Measurements from ENCODE around the gene CSF2RB.
A peak's percentile ranks its signal among the peaks of the same experiment; 100 is the strongest.

CSF2RB gene

DNA sequence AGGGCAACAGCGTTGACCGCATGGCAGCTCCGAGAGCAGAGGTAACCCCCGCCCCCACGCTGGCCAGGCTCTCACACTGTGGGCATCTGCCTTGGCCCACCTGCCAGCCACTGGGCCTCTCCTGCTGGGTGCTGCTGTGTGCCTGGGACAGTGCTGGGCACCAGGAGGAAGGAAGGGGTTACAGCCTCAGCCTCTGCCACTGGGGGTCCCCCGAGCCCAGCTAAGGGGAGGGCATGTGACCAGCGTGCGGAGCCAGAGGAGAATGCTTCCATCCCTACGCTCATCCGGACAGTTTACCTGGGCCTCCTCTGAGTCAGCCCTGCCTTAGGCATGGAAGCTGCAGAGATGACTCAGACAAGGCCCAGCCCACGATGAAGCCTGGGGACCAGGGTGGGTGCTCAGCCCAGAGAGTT lies 41.8 kb upstream of the CSF2RB start:
- Histone ChIP-seq H3K27ac (peak overlapping the region in 7 of 11 experiments; percentile 21 to 90 (median 45); a peak in 14 of 22 replicates), H3K9ac (peak overlapping the region in 1 of 11 experiments; percentile 11; a peak in 1 of 22 replicates)
- no peak for TF ChIP-seq Cebpa-rat (IDR thresholded peaks at IDR 0.05)

DNA sequence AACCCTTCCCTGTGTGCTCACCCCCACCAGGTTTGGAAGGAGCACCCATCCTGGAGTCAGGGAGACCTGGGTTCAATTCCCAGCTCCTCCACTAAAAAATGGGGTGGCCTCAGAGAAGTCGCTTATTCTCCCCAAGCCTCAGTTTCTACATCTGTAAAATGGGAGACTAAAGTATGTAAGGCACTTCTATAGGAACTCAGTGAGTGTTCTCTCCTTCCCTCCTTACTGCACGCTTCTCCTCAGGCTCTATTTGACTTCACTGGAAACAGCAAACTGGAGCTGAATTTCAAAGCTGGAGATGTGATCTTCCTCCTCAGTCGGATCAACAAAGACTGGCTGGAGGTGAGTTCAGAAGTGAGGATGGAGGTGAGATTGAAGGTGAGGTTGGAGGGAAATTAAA lies 41.3 kb upstream of the CSF2RB start:
- no peak overlapping the region for H3K4me2 ChIP-seq
- peak overlapping the region in 7 of 11 experiments; percentile 5 to 90 (median 46); a peak in 12 of 22 replicates for H3K27ac ChIP-seq

More for the DNA sequence above, 41.8 kb upstream of the CSF2RB start:
- H3K9me3 ChIP-seq (replicated peaks in 1 of 11): no peaks in the 10 kb centered on the region
- H3K4me2 ChIP-seq: no peak overlapping the region
- peaks cover 0 to 23% (median 0%) of the 10 kb centered on the region in 11 experiments; a peak in 5 of 22 replicates for H4K20me1 ChIP-seq
- no peak overlapping the region for H3K4me3 ChIP-seq
- H3K36me3 ChIP-seq: peaks cover 84 to 95% (median 90%) of the 10 kb centered on the region in 11 experiments
- H3K4me1 ChIP-seq: peaks cover 20 to 38% (median 25%) of the 10 kb centered on the region in 10 experiments
- no peaks in the 10 kb centered on the region for H3K27me3 ChIP-seq

DNA sequence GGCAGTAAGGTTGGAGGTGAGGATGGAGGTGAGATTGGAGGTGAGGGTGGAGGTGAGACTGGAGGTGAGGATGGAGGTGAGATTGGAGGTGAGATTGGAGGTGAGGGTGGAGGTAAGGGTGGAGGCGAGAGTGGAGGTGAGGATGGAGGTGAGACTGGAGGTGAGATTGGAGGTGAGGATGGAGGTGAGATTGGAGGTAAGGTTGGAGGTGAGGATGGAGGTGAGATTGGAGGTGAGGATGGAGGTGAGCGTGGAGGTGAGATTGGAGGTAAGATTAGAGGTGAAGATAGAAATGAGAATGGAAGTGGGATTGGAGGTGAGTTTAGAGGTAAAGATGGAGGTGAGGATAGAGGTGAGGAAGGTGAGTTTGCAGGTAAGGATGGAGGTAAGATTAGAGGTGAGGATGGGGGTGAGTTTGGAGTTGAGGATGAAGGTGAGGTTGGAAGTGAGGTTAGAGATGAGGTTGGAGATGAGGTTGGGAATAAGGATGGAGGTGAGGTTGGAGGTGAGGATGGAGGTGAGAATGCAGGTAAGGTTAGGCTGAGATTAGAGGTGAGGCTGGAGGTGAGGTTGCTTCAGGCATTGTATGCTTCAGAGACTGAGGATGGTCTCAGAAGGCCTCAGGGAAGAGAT lies 40.4 kb upstream of the CSF2RB start:
- Histone ChIP-seq H3K4me2 (peak overlapping the region; percentile 49 to 80 (median 65)), H3K27me3 (no peaks in the 10 kb centered on the region), H4K20me1 (peaks cover 0 to 12% (median 0%) of the 10 kb centered on the region in 11 experiments; a peak in 5 of 22 replicates), H3K9ac (peak overlapping the region; percentile 49 to 75 (median 67); a peak in 17 of 22 replicates), H3K4me3 (peak overlapping the region in 1 of 10 experiments; percentile 38; a peak in 1 of 20 replicates), H3K36me3 (peaks cover 84 to 95% (median 90%) of the 10 kb centered on the region in 11 experiments), H3K9me3 (replicated peaks in 1 of 11) (peaks cover 0 to 4% (median 0%) of the 10 kb centered on the region in 11 experiments; a peak in 3 of 22 replicates), H3K4me1 (peaks cover 15 to 34% (median 23%) of the 10 kb centered on the region in 10 experiments), H3K27ac (peak overlapping the region; percentile 17 to 90 (median 85); a peak in 20 of 22 replicates)
- no peak for TF ChIP-seq Cebpa-rat (IDR thresholded peaks at IDR 0.05)

More for the DNA sequence above, 41.3 kb upstream of the CSF2RB start:
- no peaks in the 10 kb centered on the region for H3K27me3 ChIP-seq
- H3K9me3 ChIP-seq (replicated peaks in 1 of 11): no peaks in the 10 kb centered on the region
- H3K9ac ChIP-seq: no peak overlapping the region
- H3K4me3 ChIP-seq: no peak overlapping the region
- peaks cover 18 to 34% (median 22%) of the 10 kb centered on the region in 10 experiments for H3K4me1 ChIP-seq
- peaks cover 0 to 21% (median 0%) of the 10 kb centered on the region in 11 experiments; a peak in 5 of 22 replicates for H4K20me1 ChIP-seq
- TF ChIP-seq Cebpa-rat (IDR thresholded peaks at IDR 0.05): no peak
- H3K36me3 ChIP-seq: peaks cover 84 to 95% (median 90%) of the 10 kb centered on the region in 11 experiments

DNA sequence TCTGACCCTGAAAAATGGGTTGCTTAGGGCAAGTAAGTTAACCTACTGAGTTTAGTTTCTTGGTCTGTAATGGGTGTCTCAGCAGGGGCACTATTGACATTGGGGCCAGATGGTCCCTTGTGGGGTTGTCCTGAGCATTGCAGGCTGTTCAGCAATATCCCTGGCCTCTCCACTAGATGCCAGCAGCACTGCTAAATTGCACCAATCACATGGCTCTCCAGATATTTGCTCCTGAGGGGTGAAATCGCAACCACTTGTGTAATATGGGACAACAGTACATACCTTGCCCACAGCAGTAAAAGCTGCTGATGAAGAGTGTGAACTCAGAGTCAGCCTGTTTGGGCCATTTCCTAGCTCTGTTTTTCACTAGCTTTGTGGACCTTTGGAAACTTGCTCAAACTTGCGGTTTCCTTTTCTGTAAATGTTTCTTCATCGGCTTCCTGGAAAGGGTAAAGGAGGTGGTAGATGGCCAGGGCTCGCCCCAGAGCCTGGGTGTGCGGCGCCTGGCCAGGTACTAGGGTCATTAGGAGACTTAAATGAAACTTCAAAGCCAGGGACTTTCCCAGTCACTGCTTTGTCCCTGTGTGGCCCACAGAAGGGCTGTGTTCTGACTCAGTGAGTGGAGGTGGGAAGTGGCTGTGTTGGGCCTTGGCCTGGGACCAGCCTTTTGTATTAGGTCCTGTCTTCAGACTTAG lies 39.7 kb upstream of the CSF2RB start:
- H3K9me3 ChIP-seq (replicated peaks in 1 of 11): peaks cover 0 to 11% (median 0%) of the 10 kb centered on the region in 11 experiments; a peak in 8 of 22 replicates
- H3K4me3 ChIP-seq: no peak overlapping the region
- peak overlapping the region; percentile 49 to 80 (median 65) for H3K4me2 ChIP-seq
- H3K36me3 ChIP-seq: peaks cover 85 to 98% (median 93%) of the 10 kb centered on the region in 11 experiments
- peaks cover 15 to 34% (median 24%) of the 10 kb centered on the region in 10 experiments for H3K4me1 ChIP-seq
- TF ChIP-seq Cebpa-rat (IDR thresholded peaks at IDR 0.05): peak; percentile 36 to 88 (median 68); a peak in 17 of 22 replicates
- H3K27me3 ChIP-seq: no peaks in the 10 kb centered on the region
- H3K27ac ChIP-seq: peak overlapping the region; percentile 59 to 90 (median 85); a peak in 21 of 22 replicates
- H3K9ac ChIP-seq: peak overlapping the region; percentile 49 to 75 (median 67)
- peaks cover 0 to 9% (median 0%) of the 10 kb centered on the region in 11 experiments; a peak in 3 of 22 replicates for H4K20me1 ChIP-seq

DNA sequence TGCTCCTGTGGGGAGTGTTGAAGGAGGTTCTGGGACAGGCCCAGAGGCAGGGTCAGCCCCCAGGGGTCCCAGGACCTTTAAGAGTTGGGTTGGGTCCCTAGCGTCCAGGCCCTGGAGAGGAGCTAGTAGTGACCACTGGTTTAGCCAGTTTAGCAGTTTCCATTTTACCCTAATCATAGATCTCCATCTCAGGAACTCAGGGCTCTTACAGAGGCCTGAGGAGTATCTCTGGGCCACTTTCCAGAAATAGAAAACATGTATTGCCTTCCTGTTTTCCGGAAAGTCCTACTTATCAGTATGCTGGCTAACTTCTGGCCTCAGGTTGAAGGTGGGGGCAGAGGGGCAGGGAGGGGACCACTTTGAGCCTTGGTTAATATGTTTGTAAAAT lies 39.1 kb upstream of the CSF2RB start:
- H4K20me1 ChIP-seq: peaks cover 0 to 9% (median 0%) of the 10 kb centered on the region in 11 experiments; a peak in 3 of 22 replicates
- peak overlapping the region; percentile 49 to 80 (median 65) for H3K4me2 ChIP-seq
- no peak overlapping the region for H3K4me3 ChIP-seq
- H3K9me3 ChIP-seq (replicated peaks in 1 of 11): peaks cover 0 to 17% (median 3%) of the 10 kb centered on the region in 11 experiments; a peak in 13 of 22 replicates
- peak overlapping the region; percentile 59 to 90 (median 85); a peak in 21 of 22 replicates for H3K27ac ChIP-seq
- H3K9ac ChIP-seq: peak overlapping the region; percentile 49 to 75 (median 67)
- no peak for TF ChIP-seq Cebpa-rat (IDR thresholded peaks at IDR 0.05)
- H3K4me1 ChIP-seq: peaks cover 15 to 34% (median 24%) of the 10 kb centered on the region in 10 experiments
- H3K27me3 ChIP-seq: no peaks in the 10 kb centered on the region
- H3K36me3 ChIP-seq: peaks cover 85 to 98% (median 90%) of the 10 kb centered on the region in 11 experiments

DNA sequence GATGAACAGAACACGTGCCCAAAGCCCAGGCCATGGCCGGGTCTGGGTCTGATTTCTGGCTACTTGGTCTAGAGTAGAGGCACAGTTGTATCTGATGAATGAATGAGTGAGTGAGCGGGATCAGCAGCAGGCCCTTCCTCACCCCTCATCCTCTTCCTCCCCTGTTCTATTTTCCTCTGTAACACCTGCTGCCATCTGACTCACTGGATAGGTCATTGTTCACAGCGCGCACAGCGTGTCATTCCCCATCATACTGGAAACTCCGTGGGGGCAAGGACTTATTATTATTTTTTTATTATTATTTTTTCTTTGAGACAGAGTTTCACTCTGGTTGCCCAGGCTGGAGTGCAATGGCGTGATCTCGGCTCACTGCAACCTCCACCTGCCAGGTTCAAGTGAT lies 38.7 kb upstream of the CSF2RB start:
- peaks cover 0 to 8% (median 0%) of the 10 kb centered on the region in 11 experiments; a peak in 3 of 22 replicates for H4K20me1 ChIP-seq
- no peak for TF ChIP-seq Cebpa-rat (IDR thresholded peaks at IDR 0.05)
- no peaks in the 10 kb centered on the region for H3K27me3 ChIP-seq
- no peak overlapping the region for H3K4me3 ChIP-seq
- H3K9ac ChIP-seq: peak overlapping the region; percentile 49 to 75 (median 67); a peak in 16 of 22 replicates
- H3K9me3 ChIP-seq (replicated peaks in 1 of 11): peaks cover 0 to 21% (median 8%) of the 10 kb centered on the region in 11 experiments; a peak in 14 of 22 replicates
- H3K36me3 ChIP-seq: peaks cover 82 to 96% (median 89%) of the 10 kb centered on the region in 11 experiments
- H3K27ac ChIP-seq: peak overlapping the region; percentile 59 to 90 (median 85); a peak in 20 of 22 replicates
- peak overlapping the region in 9 of 11 experiments; percentile 57 to 80 (median 65); a peak in 14 of 22 replicates for H3K4me2 ChIP-seq
- H3K4me1 ChIP-seq: peaks cover 15 to 34% (median 24%) of the 10 kb centered on the region in 10 experiments

DNA sequence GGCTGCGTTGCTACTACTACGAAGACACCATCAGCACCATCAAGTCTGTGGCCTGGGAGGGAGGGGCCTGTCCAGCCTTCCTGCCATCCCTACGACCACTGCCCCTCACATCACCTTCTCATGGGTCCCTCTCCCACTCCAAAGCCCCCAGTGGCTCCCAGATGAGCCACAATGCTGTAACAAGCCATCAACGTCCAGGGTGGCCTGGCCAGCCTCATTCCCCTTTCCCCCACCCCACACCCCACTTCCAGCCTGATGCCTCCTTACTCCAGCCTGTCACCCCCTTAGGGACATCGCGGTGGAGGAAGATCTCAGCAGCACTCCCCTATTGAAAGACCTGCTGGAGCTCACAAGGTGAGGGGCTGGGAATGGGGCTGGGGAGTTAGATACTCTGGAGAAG lies 37.7 kb upstream of the CSF2RB start:
- TF ChIP-seq Cebpa-rat (IDR thresholded peaks at IDR 0.05): no peak
- Histone ChIP-seq H3K4me3 (no peak overlapping the region), H3K27me3 (no peaks in the 10 kb centered on the region), H3K4me2 (no peak overlapping the region), H3K9ac (no peak overlapping the region), H3K27ac (peak overlapping the region in 7 of 11 experiments; percentile 56 to 90 (median 86); a peak in 11 of 22 replicates), H3K4me1 (peaks cover 15 to 34% (median 24%) of the 10 kb centered on the region in 10 experiments), H3K9me3 (replicated peaks in 1 of 11) (peaks cover 10 to 31% (median 18%) of the 10 kb centered on the region in 11 experiments), H4K20me1 (no peaks in the 10 kb centered on the region; a peak in 3 of 22 replicates), H3K36me3 (peaks cover 74 to 90% (median 80%) of the 10 kb centered on the region in 11 experiments)

DNA sequence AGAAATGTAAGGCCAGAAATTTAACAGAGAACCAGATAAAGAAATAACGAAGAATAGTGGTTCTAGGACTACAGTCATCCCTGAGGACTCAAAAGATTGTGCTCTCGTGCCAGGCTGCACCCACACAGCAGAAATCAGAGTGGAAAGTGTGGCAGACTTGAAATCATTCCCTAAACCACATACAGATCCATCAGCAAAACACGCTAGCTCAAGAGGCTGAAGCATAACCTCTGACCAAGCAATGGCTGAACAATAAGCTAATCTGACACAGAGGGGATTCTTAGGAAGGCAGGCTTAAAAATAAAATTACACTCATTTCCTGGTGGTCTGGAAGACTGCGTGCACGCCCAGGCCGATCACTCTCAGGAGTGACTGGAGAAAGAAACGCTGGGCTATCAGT lies 33.7 kb upstream of the CSF2RB start:
- no peak overlapping the region for H3K27ac ChIP-seq
- H3K4me1 ChIP-seq: peaks cover 0 to 10% (median 5%) of the 10 kb centered on the region in 10 experiments; a peak in 13 of 20 replicates
- no peaks in the 10 kb centered on the region for H4K20me1 ChIP-seq
- no peak overlapping the region for H3K9ac ChIP-seq
- no peaks in the 10 kb centered on the region for H3K27me3 ChIP-seq
- H3K36me3 ChIP-seq: peaks cover 43 to 56% (median 47%) of the 10 kb centered on the region in 11 experiments
- no peak for TF ChIP-seq Cebpa-rat (IDR thresholded peaks at IDR 0.05)
- H3K9me3 ChIP-seq (replicated peaks in 1 of 11): peaks cover 41 to 69% (median 46%) of the 10 kb centered on the region in 11 experiments
- no peak overlapping the region for H3K4me3 ChIP-seq
- no peak overlapping the region for H3K4me2 ChIP-seq

Data from BLaER1 treated with 17β-estradiol and CSF1 and Interleukin-3, amounts not matched to agents 10 nM and 100 nM (cell line).